KOPT-K1 (cell line): ENCODE measurements around the gene NBEAL2.

Source experiments
- H3K27ac ChIP-seq: fragments of 200-600 bp; sonication (generic); 2 replicates; pipeline ENCODE4 v1.5.1; 2016; ENCODE audit warnings: antibody characterized with exemption, mild to moderate bottlenecking, low read depth, low read length; ENCODE audit not compliant: poor library complexity, severe bottlenecking
- H3K36me3 ChIP-seq: fragments of 200-600 bp; sonication (generic); 2 replicates; pipeline ENCODE4 v1.5.1; 2017; ENCODE audit warnings: antibody characterized with exemption, mild to moderate bottlenecking, low read length, moderate library complexity; ENCODE audit not compliant: insufficient read depth
- H3K9me3 ChIP-seq: fragments of 200-600 bp; sonication (generic); 2 replicates; pipeline ENCODE4 v1.5.1; 2017; ENCODE audit warnings: antibody characterized with exemption, low read length, mild to moderate bottlenecking; ENCODE audit not compliant: insufficient read depth, poor library complexity, severe bottlenecking

The NBEAL2 gene

DNA sequence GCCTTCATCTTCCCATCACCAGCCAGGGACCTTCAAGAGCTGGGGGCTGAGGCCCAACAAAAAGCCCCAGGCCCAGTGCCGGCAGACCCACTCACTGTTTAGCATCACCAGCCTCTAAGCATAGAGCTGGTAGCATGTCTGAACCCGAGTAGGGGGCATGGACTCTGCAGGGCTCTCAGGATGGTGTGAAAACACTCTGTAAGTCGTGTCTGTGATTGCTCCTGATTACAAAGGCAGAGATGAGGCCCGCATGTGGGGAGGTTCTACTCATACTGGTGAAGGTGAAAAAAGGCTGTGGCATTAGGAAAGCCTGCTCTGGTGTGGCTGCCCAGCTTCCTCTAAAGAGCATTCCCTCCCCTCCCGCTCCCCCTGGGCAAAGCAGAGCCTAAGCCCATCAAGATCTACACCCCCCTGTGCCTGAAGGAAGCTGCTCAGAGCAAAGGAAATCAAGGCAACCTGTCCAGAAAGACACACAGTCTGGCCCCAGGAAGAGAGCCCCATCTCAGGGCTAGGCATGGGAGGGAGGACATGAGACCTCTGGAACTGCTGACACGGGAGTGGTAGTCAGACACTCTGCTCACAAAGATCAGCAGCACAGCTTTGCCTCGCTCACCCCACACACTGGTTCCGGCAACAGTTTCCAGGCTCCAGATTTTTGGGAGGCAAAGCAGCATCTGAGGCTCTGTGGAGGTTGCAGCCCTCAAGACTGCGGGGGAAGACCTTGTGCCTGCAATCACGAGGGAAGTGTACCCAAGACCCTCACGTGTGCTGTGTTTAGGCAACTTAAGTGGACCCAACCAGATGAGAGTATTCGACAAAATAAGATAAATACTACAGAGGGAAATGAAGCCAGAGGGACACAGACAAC, 39.7 kb upstream of the NBEAL2 start:
- H3K27ac ChIP-seq = peak overlapping the region; percentile 29
- H3K36me3 ChIP-seq = peaks cover 80% of the 10 kb centered on the region
- no peaks in the 10 kb centered on the region for H3K9me3 ChIP-seq

GRCh38 chr3:46942076-46942475, 37.4 kb upstream of the NBEAL2 start:
- peaks cover 6% of the 10 kb centered on the region for H3K9me3 ChIP-seq
- peak overlapping the region; percentile 13 for H3K27ac ChIP-seq
- peaks cover 79% of the 10 kb centered on the region for H3K36me3 ChIP-seq

DNA sequence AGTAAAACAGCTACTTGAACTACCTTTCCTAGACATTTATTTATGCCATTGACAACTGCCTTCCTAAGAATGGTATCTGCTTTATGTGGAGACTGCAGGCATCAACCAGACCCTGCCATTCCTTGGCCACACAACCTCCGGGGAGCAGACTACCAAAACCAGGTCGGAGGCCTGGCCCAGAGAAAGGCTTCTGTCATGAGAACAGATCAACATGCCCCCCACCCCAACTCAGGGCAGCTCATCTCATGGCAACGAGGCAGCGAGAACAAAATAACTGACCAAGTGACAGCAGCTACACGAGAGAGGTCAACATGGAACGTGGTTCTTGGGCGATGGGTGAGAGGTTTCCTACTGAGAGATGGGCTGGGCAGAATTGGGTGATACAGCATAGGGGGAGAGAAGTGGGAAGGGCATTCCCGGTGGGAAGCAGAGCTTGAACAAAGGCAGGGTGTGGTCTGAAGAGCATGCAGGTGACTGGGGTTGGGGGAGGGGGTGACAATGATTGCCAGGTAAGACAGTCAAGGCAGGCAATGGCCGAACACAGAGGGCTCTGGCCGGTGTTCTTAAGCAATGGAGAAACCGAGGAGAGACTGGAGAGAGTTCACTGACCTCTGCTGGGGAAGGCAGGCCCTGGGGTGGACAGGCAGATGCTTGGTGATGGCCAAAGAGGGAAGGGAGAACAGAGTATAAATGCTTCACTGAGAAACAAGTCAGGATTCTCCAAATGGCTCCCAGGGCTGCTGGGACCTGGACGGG, 36.8 kb upstream of the NBEAL2 start:
- peaks cover 6% of the 10 kb centered on the region for H3K9me3 ChIP-seq
- peaks cover 73% of the 10 kb centered on the region for H3K36me3 ChIP-seq
- no peak overlapping the region for H3K27ac ChIP-seq

DNA sequence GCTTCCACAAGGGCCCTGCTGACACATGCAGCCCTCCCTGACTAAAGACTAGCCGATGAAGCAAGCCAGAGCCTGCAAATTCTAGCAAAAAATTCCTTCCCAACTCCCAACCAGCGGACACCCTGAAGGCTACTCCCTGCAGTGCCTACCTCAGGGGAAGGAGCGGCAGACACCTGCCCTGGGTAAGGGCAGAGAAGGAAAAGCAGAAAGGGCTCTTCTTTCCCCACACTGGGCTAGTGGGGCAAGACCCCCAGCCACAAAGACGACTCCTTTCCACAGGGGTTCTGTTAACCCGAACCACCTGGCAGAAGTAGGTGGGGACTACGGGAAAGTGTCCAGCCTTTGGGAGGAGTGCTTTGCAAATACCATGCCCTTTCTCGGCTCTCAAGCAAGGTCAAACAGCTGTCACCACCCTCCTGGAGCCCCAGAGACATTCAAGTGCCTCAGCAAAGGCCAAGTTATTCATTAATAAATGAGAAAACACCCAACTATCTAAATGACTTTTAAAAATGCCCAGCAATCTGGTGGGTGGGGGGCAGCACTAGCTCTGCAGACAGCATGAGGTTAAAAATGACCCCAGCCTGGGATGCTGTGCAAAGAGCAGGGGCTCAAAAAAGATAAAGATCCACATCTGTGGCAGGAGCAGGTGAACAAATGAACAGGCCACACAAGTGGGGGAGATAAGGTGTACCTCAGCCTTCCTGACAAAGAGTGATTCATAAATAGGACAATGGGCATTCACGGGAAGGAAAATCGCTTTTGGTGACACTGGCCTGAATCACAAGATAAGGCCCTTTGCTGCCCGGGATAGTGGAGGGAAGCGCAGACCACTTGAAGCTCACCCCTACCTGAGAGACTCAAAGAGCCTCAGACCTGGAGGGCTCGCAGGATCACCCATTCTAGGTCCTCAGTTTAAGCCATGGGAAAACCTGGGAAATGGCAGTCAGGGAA, 36.0 kb upstream of the NBEAL2 start:
- peaks cover 6% of the 10 kb centered on the region for H3K9me3 ChIP-seq
- no peak overlapping the region for H3K27ac ChIP-seq
- H3K36me3 ChIP-seq = peaks cover 65% of the 10 kb centered on the region

GRCh38 chr3:46944191-46944590, 35.3 kb upstream of the NBEAL2 start:
- peaks cover 58% of the 10 kb centered on the region for H3K36me3 ChIP-seq
- H3K9me3 ChIP-seq = peaks cover 6% of the 10 kb centered on the region
- peak overlapping the region; percentile 26 for H3K27ac ChIP-seq

DNA sequence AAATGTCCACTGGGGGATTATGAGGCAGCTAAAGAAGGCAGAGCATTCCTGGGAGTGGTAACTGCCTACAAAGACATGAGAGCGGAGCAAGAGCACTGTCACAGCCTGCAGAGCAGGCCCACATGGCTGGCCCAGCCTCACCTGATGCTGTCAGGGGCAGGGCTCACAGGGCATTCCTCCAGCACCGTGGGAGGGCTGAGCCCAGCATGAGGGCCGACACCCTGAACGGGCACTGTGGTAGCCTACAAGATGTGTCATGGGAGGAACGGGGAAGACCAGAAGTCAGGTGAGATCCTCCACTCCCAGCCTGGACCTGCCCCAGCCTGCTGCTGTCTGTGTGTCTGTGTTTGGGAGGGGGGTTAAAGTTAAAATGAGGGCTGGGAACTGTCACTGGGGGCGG, 33.0 kb upstream of the NBEAL2 start:
- peaks cover 39% of the 10 kb centered on the region for H3K36me3 ChIP-seq
- H3K27ac ChIP-seq = peak overlapping the region; percentile 68
- H3K9me3 ChIP-seq = peaks cover 6% of the 10 kb centered on the region

DNA sequence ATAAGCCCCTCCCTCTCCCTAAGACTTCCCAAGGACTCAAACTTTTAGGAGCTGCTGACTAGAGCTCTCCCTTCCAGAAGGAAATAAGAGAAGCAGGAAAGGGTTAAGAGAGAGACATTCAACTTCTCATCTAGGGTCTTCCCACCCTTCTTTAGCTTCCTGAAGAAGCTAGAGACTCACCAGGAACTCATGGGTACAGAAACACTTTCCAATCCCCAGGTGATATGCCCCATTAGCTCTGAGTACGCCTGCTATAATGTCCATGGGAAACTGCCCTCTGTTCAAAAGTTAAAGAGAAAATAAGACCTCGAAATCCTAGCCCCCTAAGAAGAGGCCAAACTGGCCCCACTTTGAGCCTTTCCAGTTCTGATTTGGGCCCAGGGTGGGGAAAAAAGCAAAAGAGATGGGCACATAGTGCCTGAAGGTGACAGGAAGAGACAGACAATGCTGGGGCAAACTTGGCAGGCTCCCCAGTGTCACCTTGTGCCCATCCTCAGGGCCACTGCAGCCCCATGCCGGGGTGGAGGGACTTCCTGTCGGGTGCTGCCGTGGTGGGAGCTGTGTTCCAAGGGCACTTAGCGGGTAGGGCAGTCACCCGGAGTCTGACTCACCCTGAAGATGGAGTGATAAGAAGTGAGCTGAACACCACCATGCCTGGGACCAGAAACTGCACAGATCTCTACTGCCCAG, 32.5 kb upstream of the NBEAL2 start:
- Histone ChIP-seq H3K27ac (peak overlapping the region; percentile 68), H3K36me3 (peaks cover 34% of the 10 kb centered on the region), H3K9me3 (peaks cover 6% of the 10 kb centered on the region)

- peaks cover 31% of the 10 kb centered on the region for H3K36me3 ChIP-seq
- peaks cover 6% of the 10 kb centered on the region for H3K9me3 ChIP-seq
- peak overlapping the region; percentile 68 for H3K27ac ChIP-seq
Measured at GRCh38 chr3:46947546-46947901, 31.9 kb upstream of the NBEAL2 start.

GRCh38 chr3:46947981-46948791, 31.3 kb upstream of the NBEAL2 start:
- Histone ChIP-seq H3K27ac (peak overlapping the region; percentile 68), H3K36me3 (peaks cover 25% of the 10 kb centered on the region), H3K9me3 (peaks cover 6% of the 10 kb centered on the region)

GRCh38 chr3:46948830-46949671, 30.4 kb upstream of the NBEAL2 start:
- H3K9me3 ChIP-seq = peaks cover 6% of the 10 kb centered on the region
- H3K27ac ChIP-seq = peak overlapping the region; percentile 68
- H3K36me3 ChIP-seq = peaks cover 24% of the 10 kb centered on the region

GRCh38 chr3:46950177-46950576, 29.3 kb upstream of the NBEAL2 start:
- H3K27ac ChIP-seq = peak overlapping the region; percentile 44
- peaks cover 18% of the 10 kb centered on the region for H3K36me3 ChIP-seq
- H3K9me3 ChIP-seq = peaks cover 6% of the 10 kb centered on the region

- H3K27ac ChIP-seq = peak overlapping the region; percentile 44
- H3K36me3 ChIP-seq = peaks cover 12% of the 10 kb centered on the region
- peaks cover 4% of the 10 kb centered on the region for H3K9me3 ChIP-seq
Measured at GRCh38 chr3:46950650-46951241, 28.7 kb upstream of the NBEAL2 start.

GRCh38 chr3:46952813-46953212, 26.7 kb upstream of the NBEAL2 start:
- H3K36me3 ChIP-seq = no peaks in the 10 kb centered on the region
- H3K27ac ChIP-seq = peak overlapping the region; percentile 96
- no peaks in the 10 kb centered on the region for H3K9me3 ChIP-seq
